Fibroblast of lung (primary cell): ENCODE data around the gene FTO. TPM values are rescaled to one million over a fixed set of nuclear protein-coding genes. Genes with fewer than 3 reads are reported as not detected.

Experiments
- DNase-seq, 2 donors: peaks; one replicate each; pipeline versions ENCODE4 v3.0.0 to v3.0.0-alpha.2; 2010; ENCODE audit warnings: low read depth in 2 of 2
- H2AFZ ChIP-seq: 2 replicates; pipeline ENCODE4 v1.5.1; 2012; ENCODE audit warnings: low read length, control low read depth, inconsistent platforms
- H3K27ac ChIP-seq: 2 replicates; pipeline ENCODE4 v1.5.1; 2011; ENCODE audit warnings: low read length, control low read depth; ENCODE audit not compliant: insufficient read depth
- H3K27me3 ChIP-seq: 2 replicates; pipeline ENCODE4 v1.5.1; 2011; ENCODE audit warnings: mild to moderate bottlenecking, low read length; ENCODE audit not compliant: control insufficient read depth, insufficient read depth
- H3K36me3 ChIP-seq: 2 replicates; pipeline ENCODE4 v1.5.1; 2011; ENCODE audit warnings: low read length; ENCODE audit not compliant: control insufficient read depth, insufficient read depth
- H3K4me1 ChIP-seq: 2 replicates; pipeline ENCODE4 v1.5.1; 2011; ENCODE audit warnings: low read length; ENCODE audit not compliant: control insufficient read depth, insufficient read depth; ENCODE audit errors: extremely low read depth
- H3K4me2 ChIP-seq: 2 replicates; pipeline ENCODE4 v1.5.1; 2011; ENCODE audit warnings: low read length, control low read depth; ENCODE audit not compliant: insufficient read depth; ENCODE audit errors: extremely low read depth
- H3K4me3 ChIP-seq, 4 experiments: fragments of 200-600 bp in 1 of 4; sonication (generic) in 1 of 4; replicated peaks in 1 of 4; 2 replicates each; pipeline ENCODE4 v1.5.1; 2011 to 2016; ENCODE audit warnings: low read length in 4 of 4, low read depth in 3 of 4, mild to moderate bottlenecking in 3 of 4, control low read depth in 2 of 4, inconsistent platforms in 1 of 4, mixed read lengths in 1 of 4; ENCODE audit not compliant: insufficient read depth in 1 of 4; ENCODE audit errors: control extremely low read depth in 1 of 4
- H3K79me2 ChIP-seq: 2 replicates; pipeline ENCODE4 v1.5.1; 2012; ENCODE audit warnings: mild to moderate bottlenecking, low read length, inconsistent platforms; ENCODE audit not compliant: control insufficient read depth, insufficient read depth
- H3K9ac ChIP-seq: 2 replicates; pipeline ENCODE4 v1.5.1; 2011; ENCODE audit warnings: mild to moderate bottlenecking, low read length, control low read depth; ENCODE audit not compliant: insufficient read depth
- H3K9me3 ChIP-seq: 2 replicates; pipeline ENCODE4 v1.5.1; 2012; ENCODE audit warnings: low read depth, low read length; ENCODE audit not compliant: control insufficient read depth, insufficient read depth
- H4K20me1 ChIP-seq: 2 replicates; pipeline ENCODE4 v1.5.1; 2011; ENCODE audit warnings: low read length; ENCODE audit not compliant: control insufficient read depth, insufficient read depth; ENCODE audit errors: extremely low read depth
- CTCF ChIP-seq, 2 donors: IDR thresholded peaks in 1 of 2; conservative IDR thresholded peaks in 1 of 2; 1 replicate in 1 of 2; 2 replicates in 1 of 2; pipeline ENCODE4 v1.5.1; 2011 to 2012; ENCODE audit warnings: low read length in 2 of 2, control low read depth in 1 of 2, inconsistent platforms in 1 of 2, low read depth in 1 of 2, mild to moderate bottlenecking in 1 of 2
- EZH2 ChIP-seq: IDR thresholded peaks from 2 replicates; pipeline ENCODE4 v1.5.1; 2012; ENCODE audit warnings: low read length, control low read depth, mild to moderate bottlenecking; ENCODE audit errors: missing control alignments
- polyA plus RNA-seq, 2 donors: library from polyadenylated mRNA; depleted of rRNA in 1 of 2; stranded (reverse) in 1 of 2; unstranded in 1 of 2; fragments of >200 nt; gene quantifications; 2 replicates each; pipeline ENCODE4 v1.2.1, GENCODE V29; 2011 to 2012; ENCODE audit warnings: missing spikeins in 1 of 2
- total RNA-seq: library from RNA; depleted of rRNA; stranded (reverse); fragments of >200 nt; gene quantifications from 2 replicates; pipeline ENCODE4 v1.2.1, GENCODE V29; 2014

FTO gene
- total and polyA plus RNA-seq, 2 donors (not counting 1 experiment from before 2014, with no cell fraction given) = 61.1 to 97.6 TPM

- no peak overlapping the region for H3K9ac ChIP-seq
- no peak for DNase-seq
- no peaks in the 10 kb centered on the region for H4K20me1 ChIP-seq
- no peak overlapping the region for H3K4me3 ChIP-seq
- H3K4me1 ChIP-seq = no peaks in the 10 kb centered on the region
- no peak overlapping the region for H3K4me2 ChIP-seq
- H3K36me3 ChIP-seq = no peaks in the 10 kb centered on the region
- no peaks in the 10 kb centered on the region for H3K9me3 ChIP-seq
- H3K27ac ChIP-seq = no peak overlapping the region
- no peaks in the 10 kb centered on the region for H3K27me3 ChIP-seq
- no peak overlapping the region for H2AFZ ChIP-seq
- TF ChIP-seq EZH2 (no peak), CTCF (conservative IDR thresholded peaks at IDR 0.05 in 1 of 2, IDR thresholded peaks at IDR 0.05 in 1 of 2; ENCODE audit: low read depth in 1 of 2, low read length in 2 of 2) (no peak)
- H3K79me2 ChIP-seq = no peaks in the 10 kb centered on the region
Measured at GRCh38 chr16:54000361-54000760, 296.4 kb downstream of the FTO start.

GRCh38 chr16:54006693-54007092, 302.7 kb downstream of the FTO start:
- no peak overlapping the region for H3K4me2 ChIP-seq
- no peak overlapping the region for H3K9ac ChIP-seq
- no peaks in the 10 kb centered on the region for H3K9me3 ChIP-seq
- H2AFZ ChIP-seq = no peak overlapping the region
- peak in 1 of 2 donors; percentile 37 for DNase-seq
- no peaks in the 10 kb centered on the region for H3K36me3 ChIP-seq
- no peaks in the 10 kb centered on the region for H3K4me1 ChIP-seq
- H3K27ac ChIP-seq = no peak overlapping the region
- H3K4me3 ChIP-seq = no peak overlapping the region
- H3K79me2 ChIP-seq = no peaks in the 10 kb centered on the region
- no peaks in the 10 kb centered on the region for H4K20me1 ChIP-seq
- no peak for TF ChIP-seq EZH2
- TF ChIP-seq CTCF (conservative IDR thresholded peaks at IDR 0.05 in 1 of 2, IDR thresholded peaks at IDR 0.05 in 1 of 2; ENCODE audit: low read depth in 1 of 2, low read length in 2 of 2) = no peak
- no peaks in the 10 kb centered on the region for H3K27me3 ChIP-seq

GRCh38 chr16:54007504-54007903, 303.5 kb downstream of the FTO start:
- H3K9me3 ChIP-seq = no peaks in the 10 kb centered on the region
- no peak overlapping the region for H3K9ac ChIP-seq
- no peaks in the 10 kb centered on the region for H3K27me3 ChIP-seq
- H3K4me3 ChIP-seq = no peak overlapping the region
- no peak for TF ChIP-seq CTCF (conservative IDR thresholded peaks at IDR 0.05 in 1 of 2, IDR thresholded peaks at IDR 0.05 in 1 of 2; ENCODE audit: low read depth in 1 of 2, low read length in 2 of 2)
- TF ChIP-seq EZH2 = no peak
- H3K36me3 ChIP-seq = no peaks in the 10 kb centered on the region
- DNase-seq = no peak
- H3K4me2 ChIP-seq = no peak overlapping the region
- no peak overlapping the region for H3K27ac ChIP-seq
- H4K20me1 ChIP-seq = no peaks in the 10 kb centered on the region
- H3K79me2 ChIP-seq = no peaks in the 10 kb centered on the region
- no peaks in the 10 kb centered on the region for H3K4me1 ChIP-seq
- H2AFZ ChIP-seq = no peak overlapping the region
